ENCODE results near the gene IL16.

GRCh38 chr15:81160312-81161159 is 36.1 kb upstream of the IL16 start:
- TF ChIP-seq, protein P1, sequence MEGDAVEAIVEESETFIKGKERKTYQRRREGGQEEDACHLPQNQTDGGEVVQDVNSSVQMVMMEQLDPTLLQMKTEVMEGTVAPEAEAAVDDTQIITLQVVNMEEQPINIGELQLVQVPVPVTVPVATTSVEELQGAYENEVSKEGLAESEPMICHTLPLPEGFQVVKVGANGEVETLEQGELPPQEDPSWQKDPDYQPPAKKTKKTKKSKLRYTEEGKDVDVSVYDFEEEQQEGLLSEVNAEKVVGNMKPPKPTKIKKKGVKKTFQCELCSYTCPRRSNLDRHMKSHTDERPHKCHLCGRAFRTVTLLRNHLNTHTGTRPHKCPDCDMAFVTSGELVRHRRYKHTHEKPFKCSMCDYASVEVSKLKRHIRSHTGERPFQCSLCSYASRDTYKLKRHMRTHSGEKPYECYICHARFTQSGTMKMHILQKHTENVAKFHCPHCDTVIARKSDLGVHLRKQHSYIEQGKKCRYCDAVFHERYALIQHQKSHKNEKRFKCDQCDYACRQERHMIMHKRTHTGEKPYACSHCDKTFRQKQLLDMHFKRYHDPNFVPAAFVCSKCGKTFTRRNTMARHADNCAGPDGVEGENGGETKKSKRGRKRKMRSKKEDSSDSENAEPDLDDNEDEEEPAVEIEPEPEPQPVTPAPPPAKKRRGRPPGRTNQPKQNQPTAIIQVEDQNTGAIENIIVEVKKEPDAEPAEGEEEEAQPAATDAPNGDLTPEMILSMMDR (IDR thresholded peaks at IDR 0.05): no peak
- TF ChIP-seq ZFX (IDR thresholded peaks at IDR 0.05; ENCODE audit: borderline replicate concordance): no peak

All from 22Rv1 (cell line).